ENCODE measurements around the gene MTFP1.

The MTFP1 gene

GRCh38 chr22:30470655-30471054 is 45.1 kb downstream of the MTFP1 start:
- TF ChIP-seq SIN3A (IDR thresholded peaks at IDR 0.05; ENCODE audit: borderline replicate concordance, insufficient read depth, low read length) (no peak), FOXP2 (optimal IDR thresholded peaks at IDR 0.05; ENCODE audit: borderline replicate concordance, extremely low read depth, extremely low read length, insufficient read depth) (no peak), REST (IDR thresholded peaks at IDR 0.05; ENCODE audit: insufficient read depth in 1 of 2, low read depth in 2 of 2, low read length in 2 of 2) (no peak), POLR2AphosphoS5 (IDR thresholded peaks at IDR 0.05; ENCODE audit: low read depth, low read length) (no peak), TAF1 (IDR thresholded peaks at IDR 0.05; ENCODE audit: borderline replicate concordance, insufficient read depth, low read length) (no peak)

- TF ChIP-seq POLR2AphosphoS5 (IDR thresholded peaks at IDR 0.05; ENCODE audit: low read depth, low read length): no peak
- TF ChIP-seq REST (IDR thresholded peaks at IDR 0.05; ENCODE audit: insufficient read depth in 1 of 2, low read depth in 2 of 2, low read length in 2 of 2): no peak
- TF ChIP-seq SIN3A (IDR thresholded peaks at IDR 0.05; ENCODE audit: borderline replicate concordance, insufficient read depth, low read length): no peak
- TF ChIP-seq FOXP2 (optimal IDR thresholded peaks at IDR 0.05; ENCODE audit: borderline replicate concordance, extremely low read depth, extremely low read length, insufficient read depth): no peak
- TF ChIP-seq TAF1 (IDR thresholded peaks at IDR 0.05; ENCODE audit: borderline replicate concordance, insufficient read depth, low read length): no peak
Measured at GRCh38 chr22:30471616-30472318, 46.2 kb downstream of the MTFP1 start, which contains the start of gene SEC14L3. Gene SEC14L3 (minus strand): TSS chr22:30472017. CDS start chr22:30471958, 59 bp downstream.

- no peak for TF ChIP-seq SIN3A (IDR thresholded peaks at IDR 0.05; ENCODE audit: borderline replicate concordance, insufficient read depth, low read length)
- TF ChIP-seq FOXP2 (optimal IDR thresholded peaks at IDR 0.05; ENCODE audit: borderline replicate concordance, extremely low read depth, extremely low read length, insufficient read depth): no peak
- TF ChIP-seq REST (IDR thresholded peaks at IDR 0.05; ENCODE audit: insufficient read depth in 1 of 2, low read depth in 2 of 2, low read length in 2 of 2): no peak
- TF ChIP-seq TAF1 (IDR thresholded peaks at IDR 0.05; ENCODE audit: borderline replicate concordance, insufficient read depth, low read length): no peak
- TF ChIP-seq POLR2AphosphoS5 (IDR thresholded peaks at IDR 0.05; ENCODE audit: low read depth, low read length): no peak
Measured at GRCh38 chr22:30472994-30473720, 47.6 kb downstream of the MTFP1 start.

GRCh38 chr22:30474121-30474520 is 48.6 kb downstream of the MTFP1 start:
- TF ChIP-seq TAF1 (IDR thresholded peaks at IDR 0.05; ENCODE audit: borderline replicate concordance, insufficient read depth, low read length) (no peak), REST (IDR thresholded peaks at IDR 0.05; ENCODE audit: insufficient read depth in 1 of 2, low read depth in 2 of 2, low read length in 2 of 2) (no peak), SIN3A (IDR thresholded peaks at IDR 0.05; ENCODE audit: borderline replicate concordance, insufficient read depth, low read length) (no peak), FOXP2 (optimal IDR thresholded peaks at IDR 0.05; ENCODE audit: borderline replicate concordance, extremely low read depth, extremely low read length, insufficient read depth) (no peak), POLR2AphosphoS5 (IDR thresholded peaks at IDR 0.05; ENCODE audit: low read depth, low read length) (no peak)

All from PFSK-1 (cell line).